Measurements from ENCODE around the gene CALD1.

The CALD1 gene

DNA sequence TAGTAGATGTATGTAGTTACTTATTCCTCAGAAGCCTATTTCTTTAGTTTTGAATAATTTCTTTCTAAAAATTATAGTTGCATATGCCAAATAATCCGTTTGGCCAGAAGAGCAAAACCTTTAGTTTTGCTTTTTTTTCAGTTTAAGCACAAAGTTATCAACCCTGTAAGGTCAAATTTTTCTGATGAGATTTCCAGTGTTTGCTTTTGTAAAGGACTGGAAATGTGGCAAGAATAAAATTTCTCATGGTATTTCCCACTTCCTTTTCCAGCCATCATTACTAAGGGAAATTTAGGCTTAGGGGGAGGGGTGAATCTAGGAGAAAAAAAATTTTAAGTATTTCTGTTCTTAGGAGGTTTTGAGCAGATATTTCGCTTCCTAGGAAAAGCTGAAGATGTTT lies 7.6 kb downstream of the CALD1 start:
- no peak for DNase-seq (ENCODE audit: low read depth)

DNA sequence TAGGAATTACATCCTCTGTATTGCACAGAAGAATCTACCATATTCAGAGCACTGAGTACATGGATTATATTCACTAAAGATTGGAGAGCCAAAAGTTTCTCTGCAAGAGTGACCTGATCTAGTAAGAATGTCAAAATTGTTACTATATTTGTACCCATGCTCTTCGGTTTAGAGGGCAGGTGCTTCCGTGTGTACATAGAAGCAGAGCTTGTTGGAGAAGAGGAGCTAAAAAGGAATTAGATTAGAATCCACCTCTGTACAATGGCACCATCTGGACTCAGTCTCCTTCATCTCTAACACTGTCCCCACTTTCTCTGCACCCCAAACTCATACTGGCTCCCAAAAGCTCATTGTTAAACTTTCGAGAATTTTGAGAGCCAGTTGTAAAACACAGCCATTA lies 8.3 kb downstream of the CALD1 start:
- no peak for DNase-seq (ENCODE audit: low read depth)

DNA sequence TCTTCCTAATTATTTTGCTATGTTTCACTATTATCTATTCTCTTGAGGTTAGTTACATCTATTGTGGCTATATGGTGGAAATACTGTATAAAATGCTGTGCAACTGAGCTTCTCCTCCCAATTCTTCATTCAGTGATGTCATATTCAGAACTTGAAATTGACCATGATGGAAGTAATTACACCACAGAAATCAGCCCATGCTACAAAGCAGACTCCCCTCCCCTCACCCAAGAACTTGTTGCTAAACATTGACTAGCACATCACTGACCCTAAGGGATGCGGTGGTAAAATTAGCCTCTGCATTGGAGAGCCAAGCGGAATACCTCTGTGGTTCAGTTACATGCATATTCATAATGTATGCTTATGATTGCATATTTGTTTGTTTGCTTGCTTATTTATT lies 8.8 kb downstream of the CALD1 start:
- no peak for DNase-seq (ENCODE audit: low read depth)

DNA sequence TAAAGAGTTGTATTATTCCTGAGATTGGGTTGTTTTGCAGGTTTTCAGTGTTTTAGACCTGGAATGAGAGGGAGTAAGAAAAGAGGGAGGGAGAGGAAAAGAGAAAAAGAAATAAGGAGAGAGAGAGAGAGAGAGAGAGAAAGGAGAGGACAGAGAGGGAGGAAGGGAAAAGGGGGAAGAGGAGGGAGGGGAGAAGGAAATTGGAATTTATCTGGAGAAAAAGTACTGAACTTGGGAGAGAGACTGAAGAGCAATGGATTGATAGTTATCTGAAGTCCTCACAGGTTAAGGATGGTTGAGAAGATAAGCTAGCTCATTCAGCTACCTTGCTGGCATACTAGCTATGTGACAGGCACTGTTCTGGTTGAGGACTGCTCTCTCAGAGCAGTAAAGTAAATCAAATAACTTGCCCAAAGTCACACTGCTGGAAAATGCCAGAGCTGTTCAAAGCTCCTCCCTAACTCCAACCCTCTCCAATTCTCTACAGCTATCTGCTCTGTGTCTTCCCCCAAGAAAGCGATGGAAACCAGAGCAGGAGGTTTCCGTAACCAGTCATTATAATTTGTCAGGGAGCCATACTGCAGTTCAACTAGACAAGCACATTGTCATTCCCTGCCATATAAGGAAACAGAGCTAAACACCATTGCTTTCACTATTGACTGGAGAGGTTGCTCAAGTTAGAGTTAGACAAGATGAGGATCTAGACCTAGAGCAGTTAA lies 10.7 kb downstream of the CALD1 start:
- no peak for DNase-seq (ENCODE audit: low read depth)

DNA sequence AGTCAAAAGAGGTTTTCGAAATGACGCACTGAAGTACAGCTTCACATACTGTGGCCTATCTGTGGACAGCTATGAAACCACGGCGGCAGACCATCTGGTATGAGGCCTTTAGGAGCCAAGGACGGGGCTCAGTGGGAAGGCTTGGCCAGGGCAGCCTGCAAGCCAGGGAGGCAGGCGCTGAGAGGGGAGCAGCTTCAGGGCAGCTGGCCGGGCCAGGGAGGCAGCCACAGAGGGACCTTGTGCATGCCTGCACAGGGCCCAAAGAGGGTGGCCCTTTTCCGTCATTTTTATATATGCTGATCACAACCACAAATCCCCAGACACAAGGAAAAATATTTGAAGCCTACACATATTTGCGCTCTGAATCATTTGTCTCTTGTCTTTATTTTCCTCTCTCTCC lies 13.5 kb downstream of the CALD1 start:
- DNase-seq (ENCODE audit: low read depth): no peak

DNA sequence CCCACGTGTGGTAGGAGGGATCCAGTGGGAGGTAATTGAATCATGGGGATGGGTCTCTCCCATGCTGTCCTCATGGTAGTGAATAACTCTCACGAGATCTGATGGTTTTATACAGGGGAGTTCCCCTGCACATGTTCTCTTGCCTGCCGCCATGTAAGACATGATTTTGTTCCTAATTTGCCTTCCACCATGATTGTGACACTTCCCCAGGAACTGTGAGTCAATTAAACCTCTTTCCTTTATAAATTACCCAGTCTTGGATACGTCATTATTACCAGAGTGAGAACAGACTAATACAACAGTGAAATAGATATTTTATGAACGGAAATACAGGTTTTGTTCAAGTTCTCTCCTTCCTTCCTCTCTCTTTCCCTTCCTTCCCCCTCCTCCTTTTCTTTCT lies 15.8 kb downstream of the CALD1 start:
- no peak for DNase-seq (ENCODE audit: low read depth)

DNA sequence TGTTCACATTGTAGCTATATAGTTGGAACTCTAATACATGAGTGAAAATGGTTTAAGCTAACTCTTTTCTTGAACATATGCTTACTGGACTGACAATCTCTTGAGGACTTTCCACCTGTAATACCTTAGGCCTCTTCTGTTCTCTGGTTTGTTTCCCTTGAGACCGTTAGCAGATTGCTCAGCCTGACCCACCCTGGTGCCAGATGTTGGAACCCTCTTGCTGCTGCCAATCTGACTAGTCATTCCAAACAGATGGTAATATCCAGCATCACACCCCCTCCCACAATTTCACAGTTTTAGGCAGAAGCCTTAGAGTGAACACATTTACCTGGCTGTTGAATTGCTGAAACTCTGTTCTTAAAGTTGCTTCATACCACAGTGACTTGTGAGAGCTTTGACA lies 18.7 kb downstream of the CALD1 start:
- no peak for DNase-seq (ENCODE audit: low read depth)

DNA sequence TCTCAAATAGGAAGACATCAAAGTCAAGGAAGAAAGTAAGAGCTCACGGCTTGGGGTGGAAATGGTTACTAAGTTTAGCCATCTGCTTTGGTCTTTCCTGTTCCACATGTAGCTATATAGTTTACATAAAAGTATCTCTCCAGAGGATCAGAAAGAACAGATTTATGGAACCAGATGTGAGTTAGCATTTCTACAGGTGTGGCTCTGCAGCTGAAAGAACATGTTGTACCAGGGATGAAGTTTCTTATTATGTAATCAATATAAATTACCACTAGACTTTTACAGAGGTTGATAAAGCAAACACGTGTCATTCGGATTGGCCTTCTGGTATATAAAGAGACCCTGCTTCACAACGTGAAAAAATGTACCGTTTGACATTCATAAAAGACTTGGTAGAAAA lies 19.9 kb downstream of the CALD1 start:
- no peak for DNase-seq (ENCODE audit: low read depth)

DNA sequence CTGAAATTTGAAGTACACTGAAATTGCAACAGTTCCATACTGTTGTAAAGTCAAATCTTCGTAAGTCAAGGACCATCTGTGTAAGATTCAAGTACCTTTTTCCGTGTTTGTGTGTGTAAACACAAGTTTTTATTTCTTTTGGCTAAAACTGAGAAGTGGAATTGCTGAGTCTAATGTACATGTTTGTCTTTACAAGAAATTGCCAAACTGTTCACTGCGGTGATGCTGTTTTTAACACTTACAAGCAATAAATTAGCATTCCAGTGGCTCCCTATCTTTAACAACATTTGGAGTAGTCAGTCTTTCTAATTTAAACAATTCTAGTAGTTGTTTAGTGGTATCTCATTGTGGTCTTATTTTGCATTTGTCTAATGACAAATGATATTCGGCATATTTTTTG lies 23.3 kb downstream of the CALD1 start:
- DNase-seq (ENCODE audit: low read depth): no peak

DNA sequence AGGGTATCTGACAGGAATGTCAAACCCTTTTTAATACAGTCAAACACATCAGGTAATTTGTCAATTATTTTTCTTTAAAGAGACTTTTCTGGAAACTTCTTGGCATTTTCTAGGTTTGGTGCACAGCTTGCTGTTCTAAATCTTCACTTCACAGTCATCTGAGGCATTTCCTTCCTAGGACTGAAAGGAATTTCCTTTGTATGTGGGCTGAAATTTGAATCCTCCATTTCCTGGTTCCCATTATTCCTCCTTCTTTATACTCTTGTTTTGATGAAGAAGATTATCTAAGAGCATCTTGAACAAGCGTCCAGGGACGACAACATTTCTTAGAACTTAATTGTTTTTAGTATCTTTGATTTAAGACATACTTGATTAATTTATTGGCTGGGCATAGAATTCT lies 24.9 kb downstream of the CALD1 start:
- DNase-seq (ENCODE audit: low read depth): no peak

DNA sequence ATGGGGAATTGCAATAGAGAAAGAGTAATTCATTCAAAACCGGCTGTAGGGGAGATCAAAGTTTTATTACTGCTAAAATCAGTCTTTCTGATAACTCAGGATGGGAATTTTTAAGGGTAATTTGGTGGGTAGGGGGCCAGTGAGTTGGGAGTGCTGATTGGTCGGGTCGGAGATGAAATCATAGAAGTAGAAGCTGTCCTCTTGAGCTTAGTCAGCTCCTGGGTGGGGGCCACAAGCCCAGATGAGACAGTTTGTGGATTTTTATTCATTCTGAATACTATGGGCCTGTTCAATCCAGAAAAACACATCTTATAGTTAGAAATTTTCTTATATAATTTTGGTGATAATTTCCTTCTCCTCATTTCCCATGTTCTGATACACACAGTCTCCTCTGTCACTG lies 25.4 kb downstream of the CALD1 start:
- DNase-seq (ENCODE audit: low read depth): no peak

DNA sequence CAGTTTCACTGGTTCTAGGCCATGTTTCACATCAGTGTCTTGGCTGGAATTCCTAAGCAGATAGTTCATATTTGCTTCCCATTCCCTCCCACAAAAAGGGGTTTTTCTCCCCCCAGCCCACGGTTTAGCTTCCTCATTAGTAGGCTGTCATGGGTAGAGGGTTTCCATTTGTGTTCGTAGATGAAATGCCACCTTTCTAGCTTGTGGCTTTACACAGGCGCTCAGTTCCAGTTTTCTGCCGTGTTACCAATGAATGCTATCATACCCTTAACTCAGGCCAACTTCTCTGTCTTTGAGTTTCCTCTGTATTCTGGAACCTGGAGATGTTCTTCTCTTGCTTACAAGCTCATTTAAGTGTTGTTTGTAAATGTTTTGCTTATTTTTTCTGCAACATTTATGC lies 26.8 kb downstream of the CALD1 start:
- no peak for DNase-seq (ENCODE audit: low read depth)

DNA sequence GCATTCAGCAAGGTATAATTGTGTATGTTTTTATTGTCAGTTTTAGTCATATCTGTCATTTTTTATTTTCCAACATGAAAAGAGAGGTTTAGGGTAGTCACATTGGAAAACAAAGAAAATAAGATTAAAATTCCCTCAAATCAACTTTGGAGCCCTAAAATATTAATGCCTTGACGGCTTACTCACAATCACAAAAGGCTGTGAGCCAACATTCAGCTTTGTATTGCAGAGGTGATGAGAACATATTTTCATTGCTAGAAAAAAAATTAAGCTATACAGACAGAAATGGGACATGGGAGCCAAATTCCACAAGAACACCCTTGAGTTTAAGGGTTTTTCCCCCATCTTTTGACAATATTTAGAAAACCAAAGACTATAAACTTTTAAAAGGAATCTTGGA lies 30.2 kb downstream of the CALD1 start:
- DNase-seq (ENCODE audit: low read depth): no peak

DNA sequence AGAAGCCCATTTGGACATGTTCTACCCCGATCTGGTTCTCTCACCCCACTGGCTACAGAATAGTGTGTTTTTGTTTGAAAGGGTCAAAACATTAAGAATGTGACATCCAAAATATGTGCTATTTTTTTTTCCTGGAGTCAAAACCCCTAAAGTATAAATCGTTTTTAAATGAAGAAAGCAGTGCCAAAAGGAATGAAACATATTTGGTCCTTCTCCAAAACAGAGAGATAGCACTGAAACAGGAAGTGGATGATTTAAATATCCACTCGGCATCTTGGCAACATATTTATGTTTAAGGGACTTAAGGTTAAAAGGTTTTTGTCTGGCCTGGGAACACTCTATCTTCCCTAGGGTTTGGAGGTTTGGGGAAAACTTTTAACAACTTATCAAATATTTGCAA lies 32.3 kb downstream of the CALD1 start:
- DNase-seq (ENCODE audit: low read depth): no peak

DNA sequence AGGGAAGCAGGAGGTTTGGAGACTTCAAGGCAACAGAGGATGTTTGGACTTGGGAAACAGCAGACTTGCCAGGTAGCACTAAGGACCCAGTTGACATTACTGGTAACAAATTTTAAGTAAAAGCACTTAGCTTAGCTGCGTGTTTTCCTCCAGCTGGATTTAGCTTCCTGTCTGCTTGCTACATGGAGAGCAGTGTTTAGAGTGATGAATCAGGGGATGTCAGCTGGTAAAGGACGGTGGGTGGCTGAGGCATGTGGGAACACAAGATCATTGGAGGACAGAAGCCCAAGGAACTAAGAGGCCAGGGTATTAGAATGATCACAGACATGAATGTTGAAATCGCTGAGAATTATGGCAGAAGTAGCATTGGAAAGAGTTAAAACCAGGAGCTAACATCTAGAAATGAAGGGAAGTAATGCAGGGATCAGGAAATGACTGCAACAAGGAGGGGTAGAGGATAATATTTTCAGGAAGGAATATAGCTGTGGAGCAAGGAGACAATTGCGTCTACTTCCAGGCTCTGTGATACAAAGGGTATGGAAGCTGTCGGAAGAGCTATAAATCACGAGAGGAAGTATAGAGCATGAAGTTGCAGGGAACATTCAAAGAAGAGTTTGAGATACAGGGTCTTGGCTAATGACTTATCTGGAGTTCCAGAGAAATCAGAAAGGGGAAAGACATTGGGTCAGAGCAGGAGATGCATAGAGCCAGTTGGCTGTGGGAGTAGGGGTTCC lies 34.4 kb downstream of the CALD1 start:
- DNase-seq (ENCODE audit: low read depth): no peak

DNA sequence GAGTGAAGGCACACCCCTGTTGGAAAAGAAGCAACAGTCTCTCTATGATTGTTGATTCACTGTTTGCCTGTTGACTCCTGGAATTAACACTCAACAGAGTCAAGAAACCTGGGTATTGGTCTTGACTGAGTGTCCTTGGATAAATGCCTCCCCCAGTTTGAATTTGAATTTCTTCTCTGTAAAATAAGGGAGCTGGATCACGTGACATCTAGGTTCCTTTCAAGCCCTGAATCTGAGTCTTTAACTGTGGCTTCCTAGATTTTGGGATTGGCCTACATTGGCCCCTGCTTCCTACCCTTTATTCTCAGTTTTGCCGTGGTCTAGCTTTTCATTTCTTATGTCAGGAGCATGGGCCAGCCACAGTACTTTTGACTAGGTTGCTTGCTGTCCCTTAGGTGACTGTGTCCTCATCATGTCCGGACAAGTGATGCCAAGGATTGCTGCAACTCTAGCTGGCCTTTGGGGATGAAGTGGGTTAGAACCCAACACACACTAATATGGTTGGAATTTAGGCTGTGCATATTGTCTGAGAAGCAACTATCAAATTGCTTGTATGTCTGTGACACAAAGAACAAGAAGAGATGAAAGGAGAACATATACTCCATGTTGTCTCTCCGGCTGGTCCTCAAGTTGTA lies 35.4 kb downstream of the CALD1 start:
- no peak for DNase-seq (ENCODE audit: low read depth)

DNA sequence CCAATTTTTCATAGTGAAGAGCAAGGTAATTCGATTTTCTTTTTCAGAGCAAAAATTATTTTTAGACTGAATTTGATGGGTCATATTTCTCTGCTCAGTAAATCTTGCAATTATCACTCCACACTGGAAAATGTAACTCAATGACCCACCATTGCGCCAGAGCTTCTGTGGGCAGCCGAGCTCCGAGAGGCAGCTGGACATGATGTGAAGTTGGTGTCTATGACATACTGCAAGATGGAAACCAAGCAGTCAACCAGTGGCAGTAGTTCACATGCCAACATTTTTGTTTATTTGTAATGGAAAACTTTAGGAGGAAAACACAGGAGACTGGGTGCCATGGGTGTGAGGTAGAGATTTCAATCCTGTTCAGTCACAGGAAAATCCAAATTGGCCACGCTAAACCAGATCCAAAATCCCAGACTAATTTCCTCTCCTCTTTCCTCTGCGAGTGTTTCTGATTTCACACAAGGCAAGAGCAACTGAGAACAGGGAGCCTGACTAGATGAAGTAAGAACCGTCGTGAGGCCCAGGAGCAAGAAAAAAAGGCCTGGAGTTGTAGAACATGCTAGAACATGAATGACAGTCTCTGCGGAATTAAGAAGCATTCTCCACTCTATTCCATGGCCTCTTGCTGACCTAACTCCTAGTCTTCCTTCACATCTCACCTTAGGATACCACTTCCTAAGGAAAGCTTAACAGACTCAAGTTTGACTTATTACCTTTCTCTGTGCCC lies 39.3 kb downstream of the CALD1 start:
- DNase-seq (ENCODE audit: low read depth): no peak

DNA sequence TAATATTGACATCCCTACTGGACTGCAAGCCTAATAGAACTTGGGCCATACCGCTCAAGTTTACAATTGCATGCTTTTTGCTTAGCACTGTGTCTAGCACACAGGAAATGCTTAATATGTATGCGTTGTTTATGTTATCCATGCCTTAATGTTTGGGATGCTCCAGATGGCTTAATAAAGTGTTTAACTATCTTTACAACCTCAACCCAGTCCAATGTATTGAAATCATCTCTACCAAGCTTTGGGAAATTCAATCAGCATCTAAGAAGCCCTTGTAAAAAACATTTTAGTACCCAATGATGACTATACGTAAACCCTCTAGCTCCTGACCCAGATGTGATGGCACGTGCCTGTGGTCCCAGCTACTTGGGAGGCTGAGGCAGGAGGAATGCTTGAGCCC lies 40.0 kb downstream of the CALD1 start:
- no peak for DNase-seq (ENCODE audit: low read depth)

DNA sequence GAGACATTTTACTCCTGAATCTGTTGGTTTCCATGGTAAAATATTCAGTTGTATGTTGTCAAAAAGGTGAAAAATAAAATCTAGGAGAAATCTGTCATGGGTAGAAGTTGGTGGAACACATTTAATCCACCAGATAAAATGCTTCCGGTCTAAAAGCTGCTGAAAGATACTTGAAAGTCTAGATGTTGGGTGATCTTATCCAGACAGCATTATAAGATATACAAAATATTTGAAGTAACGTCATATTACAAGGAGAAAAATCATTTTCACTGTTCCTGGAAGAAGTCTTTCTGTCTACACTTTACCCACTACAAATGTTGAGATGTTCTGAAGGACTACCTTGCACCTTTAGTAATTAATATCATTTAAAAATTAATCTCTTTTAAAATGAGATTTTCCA lies 40.9 kb downstream of the CALD1 start:
- no peak for DNase-seq (ENCODE audit: low read depth)

DNA sequence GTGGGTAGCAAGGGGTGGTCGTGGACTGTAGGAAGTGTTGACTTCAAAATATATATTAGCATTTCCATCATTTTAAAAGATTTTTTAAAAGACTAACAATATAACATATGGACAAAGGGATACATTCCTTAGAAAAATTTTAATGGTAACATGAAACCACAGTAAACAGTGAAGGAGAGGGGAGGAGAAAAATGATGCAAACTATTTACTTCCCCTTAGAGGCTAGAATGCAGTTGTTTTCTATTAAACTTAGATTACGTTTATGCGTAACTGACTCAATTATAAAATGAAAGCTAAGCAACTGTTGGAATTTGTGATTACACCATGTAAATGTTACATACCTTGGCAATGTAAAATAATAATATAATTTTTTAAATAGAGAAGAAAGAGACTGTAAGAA lies 41.3 kb downstream of the CALD1 start:
- DNase-seq (ENCODE audit: low read depth): no peak

DNA sequence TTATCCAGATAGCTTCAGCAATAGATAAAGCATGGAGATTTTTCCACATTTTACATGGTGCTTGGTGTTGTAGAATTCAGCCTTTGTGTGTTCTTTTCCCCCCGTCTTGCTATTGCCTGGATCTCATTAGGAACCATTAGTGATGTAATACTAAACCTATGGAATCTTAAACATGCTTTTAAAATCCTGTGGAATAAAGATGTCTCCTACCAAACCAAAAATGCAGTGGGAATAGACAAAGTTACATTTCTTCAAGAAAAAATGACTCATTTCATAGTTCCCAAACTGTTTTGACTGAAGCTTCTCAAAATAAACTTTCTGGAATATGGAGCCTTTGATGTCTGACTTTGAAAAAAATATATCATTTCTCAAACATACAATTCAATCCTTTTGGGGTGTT lies 44.0 kb downstream of the CALD1 start:
- no peak for DNase-seq (ENCODE audit: low read depth)

DNA sequence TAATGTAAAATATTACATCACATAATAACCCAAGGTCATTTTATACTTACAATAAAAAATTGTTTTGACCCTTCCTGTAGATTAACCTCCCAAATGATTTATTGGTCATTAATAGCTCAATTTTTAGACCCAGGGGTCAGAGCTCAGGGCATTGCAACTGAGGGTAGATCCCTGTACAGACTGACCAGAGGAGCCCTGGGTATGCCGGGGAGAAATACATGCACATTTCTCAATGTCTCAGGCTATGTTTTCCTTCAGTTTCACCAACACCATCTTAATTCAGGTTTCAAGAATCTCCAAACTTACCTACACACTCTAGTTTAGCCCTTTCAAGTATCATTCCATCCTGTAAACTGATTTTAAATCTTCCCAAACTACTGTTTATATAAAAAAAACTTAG lies 46.2 kb downstream of the CALD1 start:
- DNase-seq (ENCODE audit: low read depth): no peak

DNA sequence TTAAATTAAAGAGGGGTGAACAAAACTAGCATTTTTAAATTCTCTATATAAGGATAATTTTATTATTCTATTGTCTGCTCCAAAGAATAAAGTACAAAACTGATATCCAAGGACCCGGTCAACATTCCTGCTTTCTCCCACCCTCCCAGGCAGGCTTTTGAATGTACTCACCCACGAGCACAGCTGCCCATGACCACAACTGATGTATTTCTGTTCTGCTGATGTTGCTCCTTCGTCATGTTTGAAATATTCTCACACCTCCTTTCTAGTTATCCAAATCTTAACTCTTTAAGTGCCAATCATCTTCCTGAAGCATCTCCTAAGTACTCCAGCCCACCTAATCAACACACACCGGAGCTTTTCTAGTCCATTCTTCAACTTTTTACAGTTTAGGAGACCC lies 46.7 kb downstream of the CALD1 start:
- DNase-seq (ENCODE audit: low read depth): no peak
